Natural killer cell treated with Interleukin-12 subunit alpha and Interleukin-12 subunit beta and Interleukin-15 and Interleukin-18, amount 100 ng/mL, for 72 hours (primary cell): ENCODE results near the gene FEM1C. TPM values are rescaled to one million over a fixed set of nuclear protein-coding genes. Genes with fewer than 3 reads are reported as not detected.

Source experiments
- ATAC-seq, 2 donors: fragments of 150-1000 bp; cut with Tn5 transposase in 1 of 2; sonication (Bioruptor Pico), chemical (Tn5 transposase) in 1 of 2; 2 replicates each; pipeline ENCODE4 v1.10.0; 2021
- DNase-seq: peaks from one replicate; pipeline ENCODE4 v3.0.0; 2022; ENCODE audit warnings: low spot score
- H3K27ac Mint-ChIP-seq, 2 donors: 1 replicate in 1 of 2; 2 replicates in 1 of 2; pipeline ENCODE4 v1.8.0; 2022; ENCODE audit warnings: mixed read lengths in 2 of 2, mild to moderate bottlenecking in 1 of 2, moderate library complexity in 1 of 2
- H3K27me3 Mint-ChIP-seq, 2 donors: 1 replicate in 1 of 2; 2 replicates in 1 of 2; pipeline ENCODE4 v1.8.0; 2022; ENCODE audit warnings: mixed read lengths in 2 of 2
- H3K36me3 Mint-ChIP-seq: one replicate; pipeline ENCODE4 v1.8.0; 2022; ENCODE audit warnings: mixed read lengths
- H3K4me1 Mint-ChIP-seq, 2 donors: 1 replicate in 1 of 2; 2 replicates in 1 of 2; pipeline ENCODE4 v1.8.0; 2022; ENCODE audit warnings: low read depth in 2 of 2, mixed read lengths in 2 of 2, mild to moderate bottlenecking in 1 of 2
- H3K4me3 Mint-ChIP-seq: one replicate; pipeline ENCODE4 v1.8.0; 2022; ENCODE audit warnings: mixed read lengths
- H3K9me3 Mint-ChIP-seq: 2 replicates; pipeline ENCODE4 v1.8.0; 2022; ENCODE audit warnings: mixed read lengths
- total RNA-seq, 2 donors: library from RNA; stranded (reverse); gene quantifications; one replicate each; pipeline ENCODE4 v1.2.3, GENCODE V29; 2022

Gene FEM1C, protein sequence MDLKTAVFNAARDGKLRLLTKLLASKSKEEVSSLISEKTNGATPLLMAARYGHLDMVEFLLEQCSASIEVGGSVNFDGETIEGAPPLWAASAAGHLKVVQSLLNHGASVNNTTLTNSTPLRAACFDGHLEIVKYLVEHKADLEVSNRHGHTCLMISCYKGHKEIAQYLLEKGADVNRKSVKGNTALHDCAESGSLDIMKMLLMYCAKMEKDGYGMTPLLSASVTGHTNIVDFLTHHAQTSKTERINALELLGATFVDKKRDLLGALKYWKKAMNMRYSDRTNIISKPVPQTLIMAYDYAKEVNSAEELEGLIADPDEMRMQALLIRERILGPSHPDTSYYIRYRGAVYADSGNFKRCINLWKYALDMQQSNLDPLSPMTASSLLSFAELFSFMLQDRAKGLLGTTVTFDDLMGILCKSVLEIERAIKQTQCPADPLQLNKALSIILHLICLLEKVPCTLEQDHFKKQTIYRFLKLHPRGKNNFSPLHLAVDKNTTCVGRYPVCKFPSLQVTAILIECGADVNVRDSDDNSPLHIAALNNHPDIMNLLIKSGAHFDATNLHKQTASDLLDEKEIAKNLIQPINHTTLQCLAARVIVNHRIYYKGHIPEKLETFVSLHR
- 10 to 100 TPM; 17.1 to 30.8 TPM for total RNA-seq

DNA sequence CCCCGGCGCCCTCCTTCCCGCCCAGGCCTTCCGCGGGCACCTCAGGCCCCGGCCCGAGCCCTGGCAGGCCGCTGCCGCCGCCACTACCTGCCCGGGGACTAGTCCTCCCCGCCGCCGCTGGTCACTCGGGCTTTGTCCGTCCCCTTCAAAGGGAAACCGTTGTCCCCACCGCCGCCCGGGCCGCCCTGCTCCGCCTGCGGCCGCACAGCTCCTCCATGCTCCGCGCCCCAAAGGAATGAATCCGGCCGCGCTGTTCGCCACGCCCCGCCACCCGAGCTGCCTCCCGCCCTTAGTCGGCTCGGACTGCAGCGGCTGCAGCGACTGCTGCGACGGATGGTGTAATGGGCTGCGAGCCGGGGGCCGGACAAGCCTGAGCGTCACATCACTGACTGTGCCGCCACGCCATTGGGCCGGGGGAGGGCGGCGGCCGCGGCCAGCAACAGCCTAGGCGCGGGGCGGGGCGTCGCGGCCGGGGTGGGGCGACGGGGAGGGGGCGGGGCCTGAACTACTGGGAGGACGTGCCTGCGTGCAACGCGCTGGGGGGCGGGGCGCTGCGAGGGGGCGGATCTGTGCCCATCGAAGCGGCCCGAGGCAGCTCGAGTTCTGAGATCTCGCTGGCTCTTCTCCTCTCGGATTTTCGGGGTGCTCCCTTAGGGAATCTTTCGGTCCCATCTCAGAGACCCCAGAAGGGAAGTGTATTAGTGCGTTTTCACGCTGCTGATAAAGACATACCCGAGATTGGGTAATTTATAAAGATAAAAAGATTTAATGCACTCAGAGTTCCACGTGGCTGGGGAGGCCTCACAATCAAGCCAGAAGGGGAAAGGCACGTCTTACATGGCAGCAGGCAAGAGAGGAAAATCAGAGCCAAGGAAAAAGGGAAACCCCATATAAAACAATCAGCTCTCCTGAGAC lies at the start of gene FEM1C:
Gene FEM1C, minus strand, starts transcription at position 340 of the 915 bp plus-strand sequence. CDS start 1,282 bp downstream, outside the sequence.
- peak; percentile 99 for ATAC-seq
- Mint-ChIP-seq H3K9me3 (no peaks in the 10 kb centered on the region), H3K27me3 (no peaks in the 10 kb centered on the region), H3K36me3 (peaks cover 30% of the 10 kb centered on the region), H3K4me1 (peaks cover 34 to 42% of the 10 kb centered on the region in 2 donors), H3K27ac (peak within 1 kb of the TSS; percentile 92 to 93), H3K4me3 (peak within 1 kb of the TSS; percentile 93)
- DNase-seq = peak; percentile 97

DNA sequence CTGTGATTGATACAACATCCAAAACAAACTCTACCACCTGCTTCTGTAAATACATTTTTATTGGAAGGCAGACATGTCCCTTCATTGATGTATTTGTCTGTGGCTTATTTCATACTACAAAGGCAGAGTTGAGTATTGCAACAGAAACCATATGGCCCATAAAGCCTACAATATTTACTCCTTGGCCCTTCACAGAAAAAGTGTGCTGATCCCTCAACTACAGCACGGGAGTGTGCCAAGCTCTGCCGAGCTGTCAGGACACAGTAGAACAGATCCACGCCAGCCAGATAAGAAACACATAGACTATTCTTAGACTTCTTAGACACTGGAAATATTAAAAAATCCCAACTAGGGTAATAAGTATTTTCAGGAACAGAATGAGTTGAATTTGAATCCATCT lies 44.5 kb upstream of the FEM1C start:
- no peaks in the 10 kb centered on the region for H3K9me3 Mint-ChIP-seq

DNA sequence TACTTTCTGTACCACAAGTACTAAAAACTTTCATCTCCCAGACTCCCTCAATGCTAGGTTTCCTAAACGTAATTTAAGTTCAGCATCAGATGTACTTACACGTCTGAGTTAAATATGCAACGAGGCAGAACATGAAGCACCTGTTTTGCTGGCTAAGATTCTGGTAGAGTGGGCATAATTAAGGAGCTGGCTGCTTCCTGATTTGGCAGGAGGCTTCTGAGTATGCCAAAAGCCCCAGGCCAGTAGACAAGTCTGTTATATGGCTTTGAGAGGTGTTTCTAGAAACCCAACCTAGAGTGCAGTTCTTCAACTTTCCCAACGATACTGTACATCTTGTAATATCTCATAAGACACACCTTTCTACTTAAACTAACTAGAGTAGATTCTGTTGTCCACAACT lies 44.1 kb upstream of the FEM1C start:
- Mint-ChIP-seq H3K27me3 (no peaks in the 10 kb centered on the region), H3K36me3 (no peaks in the 10 kb centered on the region), H3K4me3 (no peak overlapping the region), H3K4me1 (peaks cover 0 to 2% of the 10 kb centered on the region in 2 donors), H3K27ac (no peak overlapping the region), H3K9me3 (no peaks in the 10 kb centered on the region)
- DNase-seq (no peak), ATAC-seq (no peak)

More for the DNA sequence above, 44.5 kb upstream of the FEM1C start:
- DNase-seq (no peak), ATAC-seq (no peak)
- Mint-ChIP-seq H3K27me3 (no peaks in the 10 kb centered on the region), H3K36me3 (no peaks in the 10 kb centered on the region), H3K4me1 (peaks cover 0 to 2% of the 10 kb centered on the region in 2 donors), H3K27ac (no peak overlapping the region), H3K4me3 (no peak overlapping the region)

DNA sequence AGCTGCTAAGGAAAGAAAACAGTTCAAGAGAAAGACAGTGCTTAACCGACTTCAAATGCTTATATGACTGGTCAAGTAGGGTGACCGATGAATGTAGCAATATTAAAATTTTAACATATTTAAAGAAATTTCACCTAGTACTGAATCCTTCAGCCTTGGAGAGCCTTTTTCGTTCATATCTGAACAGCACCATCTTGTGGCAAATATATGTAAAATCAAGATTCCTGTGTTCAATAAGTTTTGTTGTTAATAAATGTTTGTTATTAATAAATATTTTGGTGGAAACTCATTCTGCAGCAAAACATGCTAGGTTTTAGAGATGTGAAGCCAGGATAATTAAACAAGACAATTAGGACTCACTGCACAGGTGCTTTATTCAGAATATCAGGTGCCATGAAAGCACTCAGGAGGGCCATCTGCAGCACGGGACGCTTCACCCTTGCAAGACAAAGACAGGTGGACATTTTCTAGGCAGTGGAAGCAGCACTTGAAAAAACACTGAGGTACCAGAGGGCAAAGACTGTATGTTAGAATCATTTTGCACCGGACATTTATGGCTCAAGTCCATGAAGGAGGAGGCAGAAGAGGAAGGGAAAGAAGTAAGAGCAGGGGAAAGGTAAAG lies 42.1 kb upstream of the FEM1C start:
- DNase-seq (no peak), ATAC-seq (no peak)
- no peak overlapping the region for H3K27ac Mint-ChIP-seq
- H3K36me3 Mint-ChIP-seq = no peaks in the 10 kb centered on the region
- no peaks in the 10 kb centered on the region for H3K27me3 Mint-ChIP-seq
- peaks cover 0 to 2% of the 10 kb centered on the region in 2 donors for H3K4me1 Mint-ChIP-seq
- no peaks in the 10 kb centered on the region for H3K9me3 Mint-ChIP-seq
- H3K4me3 Mint-ChIP-seq = no peak overlapping the region

DNA sequence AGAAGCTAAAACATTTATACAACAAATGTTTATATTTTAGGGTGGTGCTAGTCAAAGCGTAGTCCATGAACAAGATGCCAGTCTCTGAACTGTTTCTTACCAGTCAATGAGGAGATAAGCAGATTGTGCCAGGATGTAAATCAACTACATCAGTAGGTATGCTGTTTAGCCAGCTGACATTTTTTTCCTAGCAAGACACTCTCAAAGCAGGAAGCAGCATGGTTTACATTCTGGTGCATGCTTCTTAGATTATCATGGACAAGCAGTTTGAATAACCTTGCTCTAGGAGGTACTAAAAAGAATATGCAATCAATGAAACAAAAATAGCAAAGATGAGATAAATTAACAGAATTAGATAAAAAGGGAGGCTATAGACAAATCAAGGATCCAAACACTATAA lies 40.7 kb upstream of the FEM1C start:
- no peak for DNase-seq
- Mint-ChIP-seq H3K4me3 (no peak overlapping the region), H3K4me1 (peaks cover 0 to 2% of the 10 kb centered on the region in 2 donors), H3K9me3 (no peaks in the 10 kb centered on the region), H3K27ac (no peak overlapping the region), H3K27me3 (no peaks in the 10 kb centered on the region), H3K36me3 (peaks cover 5% of the 10 kb centered on the region)
- no peak for ATAC-seq

DNA sequence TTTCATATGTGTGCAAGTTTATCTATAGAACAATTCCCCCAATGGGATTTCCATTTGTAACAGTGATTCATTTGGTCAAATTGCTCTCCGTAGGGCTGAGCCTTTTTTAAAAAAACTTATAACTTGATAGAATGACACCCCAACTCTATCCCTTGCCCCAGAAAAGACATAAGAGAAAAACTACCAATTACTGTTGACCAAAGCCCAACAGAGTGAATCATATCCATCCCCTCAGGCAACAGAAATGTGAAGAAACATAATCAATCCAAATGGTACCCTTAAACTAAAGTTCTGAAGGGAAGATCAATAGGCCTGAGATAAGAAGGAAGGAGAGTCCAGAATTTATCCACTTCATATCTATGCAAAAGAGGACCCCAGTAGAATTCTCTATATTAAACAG lies 39.9 kb upstream of the FEM1C start:
- H3K27me3 Mint-ChIP-seq = no peaks in the 10 kb centered on the region
- peaks cover 5% of the 10 kb centered on the region for H3K36me3 Mint-ChIP-seq
- DNase-seq (no peak), ATAC-seq (no peak)
- peaks cover 0 to 2% of the 10 kb centered on the region in 2 donors for H3K4me1 Mint-ChIP-seq
- H3K4me3 Mint-ChIP-seq = no peak overlapping the region
- H3K27ac Mint-ChIP-seq = no peak overlapping the region
- no peaks in the 10 kb centered on the region for H3K9me3 Mint-ChIP-seq

DNA sequence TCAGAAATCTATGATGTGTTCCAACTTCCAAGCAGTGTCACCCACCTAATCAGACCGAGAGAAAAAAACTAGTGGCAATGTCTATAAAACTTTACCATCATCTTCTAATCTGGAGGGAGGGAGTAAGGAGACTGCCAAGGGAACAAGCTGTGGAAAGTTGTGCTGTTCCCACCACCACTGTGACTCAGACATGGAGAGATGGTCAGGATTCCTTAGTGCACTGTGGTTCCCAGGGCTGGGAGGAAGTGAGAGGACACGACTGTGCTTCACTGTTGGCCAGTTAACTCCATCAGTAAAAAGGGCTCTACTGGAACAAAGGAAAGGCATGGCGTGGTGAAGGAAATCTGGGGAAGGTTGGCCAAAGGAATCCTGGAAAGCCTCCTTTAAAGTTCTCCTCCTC lies 38.9 kb upstream of the FEM1C start:
- Mint-ChIP-seq H3K27ac (peak overlapping the region in 1 of 2 donors; percentile 20), H3K4me1 (peaks cover 0 to 2% of the 10 kb centered on the region in 2 donors), H3K27me3 (no peaks in the 10 kb centered on the region), H3K4me3 (no peak overlapping the region), H3K9me3 (no peaks in the 10 kb centered on the region), H3K36me3 (peaks cover 5% of the 10 kb centered on the region)
- no peak for DNase-seq
- no peak for ATAC-seq

DNA sequence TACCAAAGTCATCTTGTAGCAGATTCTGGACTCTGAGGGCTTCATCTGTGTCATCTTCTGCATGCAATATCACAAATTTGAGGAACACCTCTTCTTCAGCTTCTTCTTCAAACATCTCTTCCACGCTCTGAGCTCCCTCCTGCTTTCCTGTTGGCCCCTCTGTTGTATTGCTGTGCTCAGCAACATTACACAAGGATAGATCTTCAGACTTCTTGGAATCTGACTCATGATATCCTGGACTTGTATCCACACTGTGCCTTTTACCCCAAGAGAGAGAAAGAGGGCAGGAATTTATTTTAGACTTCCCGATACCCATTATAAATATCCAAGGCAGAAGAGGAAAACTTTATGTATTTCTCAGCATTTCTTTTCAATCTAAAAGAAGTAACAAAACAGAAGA lies 36.4 kb upstream of the FEM1C start:
- Mint-ChIP-seq H3K4me1 (peaks cover 16 to 19% of the 10 kb centered on the region in 2 donors), H3K4me3 (no peak overlapping the region), H3K27me3 (no peaks in the 10 kb centered on the region), H3K9me3 (no peaks in the 10 kb centered on the region), H3K27ac (no peak overlapping the region), H3K36me3 (peaks cover 14% of the 10 kb centered on the region)
- ATAC-seq (no peak), DNase-seq (no peak)

DNA sequence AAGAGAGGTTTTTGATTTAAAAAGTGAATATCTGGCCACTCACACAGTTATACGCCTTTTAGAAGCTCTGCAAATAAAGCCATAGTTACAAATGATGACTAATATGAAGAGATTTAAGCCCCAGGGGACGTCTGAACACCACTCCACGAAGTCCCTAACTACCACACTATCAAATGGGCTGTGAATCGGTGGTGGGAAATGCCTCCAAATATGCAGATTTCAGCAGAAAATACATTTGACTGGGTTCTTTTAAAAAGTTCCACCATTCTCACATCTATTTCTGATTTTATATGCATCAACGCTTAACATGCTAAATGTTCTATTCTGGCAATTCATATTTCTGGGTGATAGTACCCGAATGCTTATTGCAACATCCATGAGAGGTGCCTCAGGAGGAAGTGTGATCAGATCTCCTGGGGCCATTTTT lies 35.2 kb upstream of the FEM1C start:
- ATAC-seq (no peak), DNase-seq (no peak)
- H3K27ac Mint-ChIP-seq = no peak overlapping the region
- H3K4me3 Mint-ChIP-seq = no peak overlapping the region
- H3K4me1 Mint-ChIP-seq = peaks cover 22 to 23% of the 10 kb centered on the region in 2 donors
- no peaks in the 10 kb centered on the region for H3K9me3 Mint-ChIP-seq
- peaks cover 14% of the 10 kb centered on the region for H3K36me3 Mint-ChIP-seq
- H3K27me3 Mint-ChIP-seq = no peaks in the 10 kb centered on the region

DNA sequence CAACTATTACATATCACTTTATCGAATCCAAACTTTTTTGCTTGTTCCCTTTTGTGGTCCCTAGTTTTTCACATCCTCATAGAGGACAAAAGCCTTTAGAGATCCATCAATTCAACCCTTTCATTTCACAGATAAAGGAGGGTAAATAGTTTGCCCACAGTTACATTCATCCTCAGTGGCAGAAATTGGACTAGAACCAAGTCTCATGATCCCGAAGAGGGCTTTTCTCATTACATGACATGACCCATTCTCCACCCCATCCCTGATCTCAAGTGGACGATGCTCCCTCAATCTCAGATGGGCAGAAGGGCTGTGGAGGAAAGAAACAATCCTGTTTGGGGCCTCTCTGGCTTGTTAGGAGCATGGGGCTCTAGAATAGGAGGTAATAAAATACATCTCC lies 34.6 kb upstream of the FEM1C start:
- Mint-ChIP-seq H3K9me3 (no peaks in the 10 kb centered on the region), H3K27me3 (no peaks in the 10 kb centered on the region), H3K36me3 (peaks cover 14% of the 10 kb centered on the region), H3K4me1 (peaks cover 22 to 24% of the 10 kb centered on the region in 2 donors), H3K27ac (no peak overlapping the region), H3K4me3 (no peak overlapping the region)
- ATAC-seq = no peak
- DNase-seq = no peak

DNA sequence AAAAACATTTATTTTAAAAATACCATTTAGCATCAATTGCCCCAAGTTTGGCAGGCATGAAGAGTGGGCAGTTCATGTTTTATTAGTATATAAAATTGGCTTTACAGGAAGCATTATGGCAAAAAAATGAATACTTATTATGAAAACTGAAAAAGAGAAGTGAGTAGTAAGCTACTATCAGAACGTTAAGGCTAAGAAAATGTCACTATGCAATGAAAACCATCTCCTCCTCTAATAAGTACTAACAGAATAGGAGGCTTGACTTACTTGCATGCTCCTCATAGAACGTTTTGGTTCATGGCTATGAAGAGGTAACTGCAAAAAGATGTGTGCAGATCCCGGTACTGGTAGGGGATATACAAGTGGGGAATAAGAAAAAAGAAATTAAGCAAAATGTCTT lies 34.1 kb upstream of the FEM1C start:
- Mint-ChIP-seq H3K4me1 (peaks cover 22 to 24% of the 10 kb centered on the region in 2 donors), H3K4me3 (no peak overlapping the region), H3K27ac (no peak overlapping the region), H3K27me3 (no peaks in the 10 kb centered on the region), H3K36me3 (peaks cover 14% of the 10 kb centered on the region), H3K9me3 (no peaks in the 10 kb centered on the region)
- ATAC-seq = no peak
- DNase-seq = no peak

DNA sequence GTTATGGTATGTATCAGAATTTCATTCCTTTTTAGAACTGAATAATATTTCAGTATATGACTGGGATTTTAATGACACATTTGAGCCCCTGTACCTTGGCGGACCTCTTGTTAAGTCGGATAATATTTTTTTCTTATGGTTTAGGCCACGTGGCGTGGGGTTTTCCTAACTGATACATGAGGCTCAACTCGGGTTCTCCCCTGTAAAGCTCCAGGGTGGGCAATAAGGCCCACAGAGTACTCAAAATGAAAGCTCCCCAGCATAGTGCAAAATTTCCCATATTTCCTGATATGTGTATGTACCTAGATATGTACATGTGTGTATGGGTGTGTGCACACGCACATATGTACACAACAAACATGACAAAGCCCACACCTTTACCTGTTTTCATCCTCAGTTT lies 33.2 kb upstream of the FEM1C start:
- peak; percentile 61 for DNase-seq
- peak overlapping the region; percentile 61 for H3K4me3 Mint-ChIP-seq
- peaks cover 0 to 2% of the 10 kb centered on the region in 2 donors for H3K27me3 Mint-ChIP-seq
- peak overlapping the region; percentile 68 to 77 for H3K27ac Mint-ChIP-seq
- peaks cover 14% of the 10 kb centered on the region for H3K36me3 Mint-ChIP-seq
- H3K9me3 Mint-ChIP-seq = no peaks in the 10 kb centered on the region
- peak; percentile 59 to 75 for ATAC-seq
- H3K4me1 Mint-ChIP-seq = peaks cover 22 to 24% of the 10 kb centered on the region in 2 donors

DNA sequence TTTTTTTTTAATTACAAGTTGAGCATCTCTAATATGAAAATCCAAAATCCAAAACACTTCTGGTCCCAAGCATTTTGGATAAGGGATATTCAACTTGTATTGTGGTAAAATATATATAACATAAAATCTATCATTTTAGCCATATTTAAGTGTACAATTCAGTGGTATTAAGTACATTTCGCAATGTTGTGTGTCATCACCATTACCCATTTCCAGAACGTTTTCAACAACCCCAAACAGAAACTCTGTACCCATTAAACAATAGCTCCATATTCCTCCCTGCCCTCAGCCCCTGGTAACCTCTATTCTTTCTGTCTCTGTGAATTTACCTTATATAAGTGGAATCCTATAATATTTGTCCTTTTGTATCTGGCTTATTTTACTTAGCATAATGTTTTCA lies 32.8 kb upstream of the FEM1C start:
- H3K27ac Mint-ChIP-seq = peak overlapping the region; percentile 68 to 77

More for the DNA sequence above, 32.8 kb upstream of the FEM1C start:
- Mint-ChIP-seq H3K27me3 (peaks cover 0 to 7% of the 10 kb centered on the region in 2 donors), H3K9me3 (no peaks in the 10 kb centered on the region), H3K36me3 (peaks cover 14% of the 10 kb centered on the region), H3K4me1 (peaks cover 22 to 24% of the 10 kb centered on the region in 2 donors), H3K4me3 (peak overlapping the region; percentile 61)
- DNase-seq = no peak
- ATAC-seq = no peak
